Stimulated activated CD8-positive, alpha-beta memory T cell treated with anti-CD3 and anti-CD28 coated beads, Interleukin-4, amount 100 ng/mL, for 1 hour (primary cell): ENCODE measurements around the gene ABCA13.

Experiments used
- DNase-seq, 2 donors: peaks; one replicate each; pipeline ENCODE4 v3.0.0-alpha.2; 2020; ENCODE audit warnings: low read depth in 2 of 2, low spot score in 1 of 2

ABCA13 gene

DNA sequence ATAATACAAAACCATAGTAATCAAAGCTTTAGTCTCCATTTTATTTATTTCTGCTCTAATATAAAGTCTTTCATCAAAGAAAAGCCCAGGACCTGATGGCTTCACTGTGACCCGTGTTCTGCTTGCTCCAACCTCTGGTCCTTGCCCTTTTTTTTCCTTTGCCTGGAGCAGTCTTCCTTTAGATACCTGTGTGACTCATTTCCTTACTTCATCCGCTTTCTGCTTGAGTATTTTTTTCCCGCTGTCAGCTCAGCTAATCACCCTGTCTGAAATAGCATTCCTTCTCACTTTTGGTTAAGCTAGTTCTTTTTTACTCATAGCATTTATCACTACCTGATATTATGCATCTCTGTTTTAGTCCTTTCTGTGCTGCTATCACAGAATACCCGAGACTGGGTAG is 194.8 kb downstream of the ABCA13 start:
- DNase-seq, result no peak

DNA sequence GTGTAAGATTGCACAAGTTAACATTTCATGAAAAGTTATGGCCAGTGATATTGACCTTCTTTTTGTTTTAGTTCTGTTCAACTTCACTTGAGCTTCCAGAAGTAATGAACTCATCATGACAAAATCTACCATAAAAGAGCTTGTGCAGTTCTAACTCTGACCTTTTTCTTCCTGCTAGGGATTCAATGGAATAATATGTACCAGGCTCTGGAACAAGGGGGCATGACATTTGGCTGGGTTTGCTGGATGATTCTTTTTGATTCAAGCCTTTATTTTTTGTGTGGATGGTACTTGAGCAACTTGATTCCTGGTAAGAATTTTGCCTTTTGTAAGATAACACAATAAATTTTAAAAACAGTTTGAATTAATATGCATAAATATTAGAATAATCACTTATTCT is 205.0 kb downstream of the ABCA13 start:
- DNase-seq, result no peak

DNA sequence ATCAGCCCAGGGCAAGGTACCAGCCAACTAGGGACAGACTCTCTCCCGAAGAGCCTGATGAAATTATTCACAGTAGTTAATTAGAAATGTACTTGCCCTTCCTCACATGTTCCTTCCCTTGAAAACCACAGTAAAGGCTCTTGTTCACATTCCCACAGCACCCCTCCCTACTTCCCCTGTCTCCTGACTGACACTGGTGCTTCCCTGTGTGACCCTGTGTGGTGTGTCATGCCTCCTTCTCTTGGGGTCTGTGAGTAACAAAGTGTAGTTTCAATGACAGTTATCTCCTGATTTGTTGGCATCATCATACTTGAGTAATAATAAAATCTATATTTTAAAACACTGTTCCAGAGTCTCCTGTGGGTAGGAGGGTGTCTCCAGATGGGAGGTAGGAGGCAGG is 209.7 kb downstream of the ABCA13 start:
- no peak for DNase-seq

DNA sequence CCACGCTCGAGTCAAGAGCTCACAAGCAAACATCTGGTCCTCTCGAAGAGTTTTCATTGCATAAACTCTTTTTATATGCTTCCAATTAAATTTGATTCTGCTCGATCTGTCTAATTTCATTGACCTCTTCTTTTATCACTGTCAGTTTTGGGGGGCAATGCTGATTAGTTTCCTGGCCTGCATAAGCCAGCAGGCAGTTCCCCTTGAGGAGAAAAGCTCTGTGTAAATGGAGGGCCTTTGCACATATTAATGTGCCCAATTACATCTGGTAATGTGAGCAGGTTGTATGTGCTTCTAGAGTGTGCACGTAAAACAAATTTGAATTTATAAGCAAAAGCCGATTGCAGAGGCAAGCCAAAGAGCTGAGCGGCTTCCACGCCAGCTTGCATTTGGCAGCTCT is 210.3 kb downstream of the ABCA13 start:
- no peak for DNase-seq

DNA sequence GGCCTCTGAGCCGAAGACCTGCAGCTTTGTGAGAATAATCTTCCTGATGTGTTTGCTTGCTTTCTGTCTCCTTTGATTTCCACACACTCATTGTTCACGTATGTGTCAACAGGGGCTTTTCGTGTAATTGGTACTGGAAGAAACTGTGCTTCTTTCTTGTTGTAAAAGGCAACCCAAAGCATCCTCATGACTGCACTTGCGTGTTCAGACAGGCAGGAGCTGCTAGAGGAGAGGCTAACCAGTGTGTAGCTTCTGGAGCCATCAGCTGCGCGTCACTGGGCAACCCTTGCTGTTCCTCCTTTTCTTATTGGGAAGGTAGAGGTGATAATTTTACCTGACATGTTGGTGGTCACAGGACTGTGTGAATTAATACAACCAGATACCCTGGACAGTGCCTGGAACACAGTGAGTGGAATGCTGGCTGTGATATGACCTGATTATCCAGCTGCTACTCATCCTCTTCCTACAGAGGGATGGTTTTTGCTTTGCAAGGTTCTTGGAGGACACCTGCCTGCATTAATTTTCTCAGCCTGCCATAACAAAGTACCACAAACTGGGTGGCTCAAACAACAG is 213.0 kb downstream of the ABCA13 start:
- DNase-seq, result no peak

DNA sequence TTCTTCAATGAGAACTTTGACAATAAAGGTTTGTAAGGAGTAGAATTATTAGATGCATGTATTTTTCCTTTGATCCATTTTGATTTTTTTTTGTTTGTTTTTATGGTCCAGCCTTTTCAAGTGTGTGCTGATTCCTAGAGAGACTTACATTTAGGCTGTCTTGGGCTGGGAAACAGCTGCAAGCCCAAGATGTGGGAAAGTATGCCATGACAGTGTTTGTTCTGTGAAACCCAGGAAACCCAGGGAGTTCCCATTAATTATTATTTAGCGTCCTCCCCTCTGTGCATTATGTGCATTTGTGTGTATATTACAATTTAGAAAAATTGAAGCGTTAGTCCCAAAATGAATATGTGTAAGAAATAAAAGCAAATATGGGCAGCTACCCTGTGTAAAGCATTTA is 216.7 kb downstream of the ABCA13 start:
- DNase-seq, result no peak

DNA sequence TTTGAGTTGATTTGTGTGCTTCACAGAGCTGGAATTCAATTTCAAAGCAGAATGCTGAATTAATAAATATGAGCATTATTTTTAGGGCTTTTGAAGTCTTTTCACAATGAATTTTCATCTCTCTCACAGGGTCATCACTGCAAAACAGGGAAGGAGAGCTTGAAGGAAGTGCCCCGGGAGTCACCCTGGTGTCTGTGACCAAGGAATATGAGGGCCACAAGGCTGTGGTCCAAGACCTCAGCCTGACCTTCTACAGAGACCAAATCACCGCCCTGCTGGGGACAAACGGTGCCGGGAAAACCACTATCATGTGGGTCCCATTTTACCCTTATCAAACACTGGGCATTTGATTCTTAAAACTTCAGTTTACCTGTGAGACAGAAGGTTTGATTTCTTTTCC is 217.7 kb downstream of the ABCA13 start:
- no peak for DNase-seq

DNA sequence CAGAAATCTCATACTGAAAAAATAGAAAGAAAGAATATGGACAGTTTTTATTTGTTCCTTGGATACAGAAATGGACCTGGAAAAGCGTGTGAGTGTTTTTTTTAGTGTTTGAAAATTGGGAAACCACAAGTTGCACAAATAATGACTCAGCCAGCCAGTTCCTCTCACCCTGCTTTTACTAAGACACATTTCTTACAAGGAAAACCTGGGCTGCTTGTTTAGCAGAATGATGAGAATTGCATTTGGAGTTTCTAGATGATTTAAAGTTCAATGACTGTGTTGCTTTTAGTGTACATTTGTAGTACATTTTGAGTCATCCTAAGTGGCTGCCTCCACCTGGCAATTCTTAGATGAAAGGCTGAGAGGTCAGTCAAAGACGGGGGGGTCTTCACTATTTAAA is 218.7 kb downstream of the ABCA13 start:
- DNase-seq, result no peak

DNA sequence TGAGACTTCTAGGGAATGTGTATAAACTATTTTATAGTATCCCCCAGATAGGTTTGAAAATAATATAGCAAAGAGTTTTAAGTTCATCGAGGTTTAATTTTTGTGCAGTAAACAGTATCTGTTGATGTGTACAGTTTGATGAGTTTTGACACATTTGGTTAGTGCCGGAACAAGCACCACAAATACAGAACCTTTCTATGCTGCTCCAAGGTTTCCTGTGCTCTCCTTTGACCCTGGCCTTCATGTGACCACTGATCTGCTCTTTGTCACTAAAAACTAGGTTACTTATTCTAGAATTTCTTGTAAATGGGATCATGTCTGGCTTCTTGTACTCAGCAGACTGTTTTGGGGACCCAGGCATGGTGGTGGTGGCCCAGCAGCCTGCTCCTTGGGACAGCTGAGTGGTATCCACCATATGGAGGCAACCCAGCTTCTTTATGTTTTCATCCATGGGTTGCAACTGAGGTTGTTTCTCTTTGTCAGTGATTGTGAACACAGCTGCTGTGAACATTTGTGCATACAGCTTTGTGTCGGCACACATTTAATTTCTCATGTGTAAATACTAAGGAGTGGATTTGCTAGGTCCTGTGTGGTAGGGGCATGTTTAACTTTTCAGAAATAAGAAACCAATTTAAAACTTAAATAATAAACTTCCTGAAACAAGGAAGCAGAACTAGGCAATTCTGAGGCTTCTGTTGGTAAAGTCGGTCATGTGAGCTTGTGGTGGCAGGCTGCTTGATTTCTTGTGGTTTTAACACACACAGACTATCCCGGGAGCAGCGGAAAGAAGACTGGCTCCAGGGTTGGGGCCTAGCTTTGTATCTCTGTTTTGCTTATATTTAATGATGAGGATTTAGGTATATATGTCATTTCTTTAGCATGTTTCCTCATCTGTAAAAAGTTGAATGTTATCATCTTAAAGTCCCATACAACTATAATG is 219.4 kb downstream of the ABCA13 start:
- DNase-seq, result no peak

DNA sequence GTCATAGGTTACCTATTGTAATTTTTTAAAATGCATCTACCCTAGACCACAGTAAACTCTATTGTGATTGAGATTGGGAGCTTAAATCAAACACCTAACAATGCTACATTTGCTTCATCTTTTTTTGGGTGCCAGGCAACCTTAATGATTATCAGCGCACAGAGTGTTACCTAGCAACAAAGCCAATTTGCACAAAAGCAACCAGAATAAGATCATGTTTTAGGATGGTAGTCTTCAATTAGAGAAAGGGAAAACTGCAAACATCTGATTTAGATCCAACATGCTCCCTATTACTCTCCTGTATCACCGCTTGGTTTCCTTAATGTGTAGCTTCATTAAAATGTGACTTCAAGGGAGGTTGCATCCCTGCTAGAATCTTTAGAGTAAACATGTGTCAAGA is 226.9 kb downstream of the ABCA13 start:
- DNase-seq, result no peak

DNA sequence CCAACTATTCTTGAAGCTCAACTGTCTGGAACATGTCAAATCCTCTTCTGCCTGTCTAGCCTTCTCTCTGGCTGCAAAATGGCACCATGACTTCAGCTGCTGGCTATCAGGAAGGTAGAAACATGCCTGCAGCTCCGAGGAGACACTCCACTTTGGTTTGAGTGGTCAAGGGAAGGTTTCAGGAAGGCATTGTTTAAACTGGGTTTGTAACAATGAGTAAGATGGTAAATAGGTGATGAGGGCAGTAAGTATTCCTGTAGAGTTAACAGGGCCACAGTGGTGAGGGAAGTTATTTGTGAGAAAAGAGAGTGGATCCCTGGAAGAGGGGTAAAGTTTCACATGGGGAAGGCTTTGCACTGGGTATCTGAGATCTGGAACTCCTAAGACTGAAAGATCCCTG is 231.5 kb downstream of the ABCA13 start:
- no peak for DNase-seq

DNA sequence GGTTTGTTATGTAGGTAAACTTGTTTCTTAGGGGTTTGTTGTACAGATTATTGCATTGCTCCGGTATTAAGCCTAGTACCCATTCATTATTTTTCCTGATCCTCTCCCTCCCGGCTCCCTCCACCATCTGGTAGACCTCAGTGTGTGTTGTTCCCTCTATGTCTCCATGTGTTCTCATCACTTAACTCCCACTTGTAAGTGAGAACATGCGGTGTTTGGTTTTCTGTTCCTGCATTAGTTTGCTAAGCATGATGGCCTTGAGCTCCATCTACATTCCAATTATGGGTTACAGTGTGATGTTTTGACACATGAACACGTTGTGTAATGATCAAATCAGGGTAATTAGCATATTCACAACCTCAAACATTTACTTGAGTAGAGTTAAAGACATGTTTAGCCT is 237.5 kb downstream of the ABCA13 start:
- DNase-seq, result no peak

DNA sequence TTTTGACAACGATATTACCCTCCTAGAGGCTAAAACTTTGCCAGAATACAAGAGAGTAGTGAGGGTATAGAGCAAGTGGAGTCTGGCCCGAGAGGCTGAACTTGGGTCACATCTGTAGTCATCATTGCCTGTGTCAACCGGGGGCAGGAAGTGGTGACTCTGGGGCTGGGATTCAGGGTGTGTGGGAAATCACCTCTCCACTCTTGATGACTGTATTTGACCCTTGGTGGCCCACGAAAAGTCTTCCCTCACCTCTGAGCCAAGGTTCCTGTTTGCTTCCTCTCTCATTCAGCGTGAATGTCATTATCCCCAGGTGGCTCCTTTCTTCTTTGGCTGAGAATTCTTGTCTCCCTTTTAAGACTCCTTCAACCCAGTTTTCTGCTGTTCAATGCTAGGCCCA is 240.4 kb downstream of the ABCA13 start:
- DNase-seq, result no peak

DNA sequence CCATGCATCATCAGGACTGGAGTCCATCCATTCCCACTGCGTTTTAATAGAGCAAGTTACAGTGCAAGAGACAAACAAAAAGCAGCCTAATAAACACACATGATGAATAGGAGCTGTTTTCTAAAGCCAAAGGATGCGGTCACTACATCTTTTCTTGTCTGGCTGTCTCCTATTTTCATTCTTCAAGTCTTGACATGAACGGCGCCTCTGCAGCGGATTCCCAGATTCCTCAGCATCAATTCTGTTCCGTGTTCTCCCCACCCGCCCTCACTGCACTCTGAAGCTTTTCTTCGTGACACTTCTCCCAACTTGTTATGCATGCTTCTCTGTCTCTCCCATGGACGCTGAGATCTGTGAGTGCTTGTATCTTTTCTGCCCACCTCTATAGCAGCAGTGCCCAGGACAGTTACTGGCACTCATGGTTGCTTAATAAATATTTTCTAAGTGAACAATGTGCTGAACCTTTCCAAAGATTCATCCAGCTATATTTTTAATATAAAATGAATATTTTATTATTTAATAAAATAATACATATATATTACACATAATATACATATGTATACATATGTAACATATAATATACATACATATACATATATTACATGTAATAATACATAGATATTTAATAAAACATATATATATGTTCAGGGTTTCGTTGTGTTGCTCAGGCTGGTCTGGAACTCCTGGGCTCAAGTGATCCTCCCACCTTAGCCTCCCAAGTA is 242.9 kb downstream of the ABCA13 start:
- DNase-seq, result no peak

DNA sequence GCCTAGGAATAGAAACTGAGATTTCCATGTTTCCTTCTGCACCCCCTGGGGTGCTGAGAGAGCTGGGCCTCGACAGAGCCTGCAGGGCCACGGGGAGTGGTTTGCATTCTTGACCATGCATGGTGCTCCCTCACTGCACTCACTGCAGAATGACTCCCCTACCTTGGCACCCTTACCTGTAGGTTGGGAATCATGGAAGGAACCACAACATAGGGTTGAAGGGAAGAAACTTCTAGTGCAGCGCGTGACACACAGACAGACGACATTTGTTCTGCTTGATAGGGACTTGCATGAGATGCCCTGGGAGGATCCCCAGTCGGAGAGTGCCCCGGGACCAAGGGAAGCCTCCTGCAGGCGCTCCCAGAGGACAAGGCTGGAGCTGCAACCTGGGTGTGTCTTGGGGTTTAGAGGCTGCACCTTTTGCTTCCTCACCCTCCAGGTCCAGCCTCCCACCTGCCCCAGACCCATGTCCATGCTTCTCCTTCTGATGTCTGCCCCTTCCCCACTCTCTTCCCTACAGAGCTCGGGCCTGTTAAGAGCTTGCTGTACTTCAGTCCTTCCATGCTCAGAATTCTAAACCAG is 245.2 kb downstream of the ABCA13 start:
- no peak for DNase-seq

DNA sequence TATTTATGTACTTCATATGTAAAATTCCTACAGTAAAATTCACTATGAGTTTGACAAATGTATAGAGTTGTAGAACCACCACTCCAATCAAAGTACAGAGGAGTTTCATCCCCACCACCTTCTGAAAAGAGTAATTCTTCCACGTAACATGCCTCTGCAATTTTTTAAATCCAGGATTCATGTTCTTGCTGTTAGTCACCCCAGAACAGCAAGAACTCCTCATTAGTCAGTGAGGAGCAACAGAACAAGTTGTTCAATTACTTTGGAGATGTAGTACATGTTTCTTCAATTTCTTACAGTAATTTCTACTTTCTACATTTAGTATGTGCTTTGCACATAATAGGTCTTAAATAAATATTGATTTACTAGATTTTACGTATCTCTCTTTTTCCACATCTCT is 248.1 kb downstream of the ABCA13 start:
- no peak for DNase-seq

DNA sequence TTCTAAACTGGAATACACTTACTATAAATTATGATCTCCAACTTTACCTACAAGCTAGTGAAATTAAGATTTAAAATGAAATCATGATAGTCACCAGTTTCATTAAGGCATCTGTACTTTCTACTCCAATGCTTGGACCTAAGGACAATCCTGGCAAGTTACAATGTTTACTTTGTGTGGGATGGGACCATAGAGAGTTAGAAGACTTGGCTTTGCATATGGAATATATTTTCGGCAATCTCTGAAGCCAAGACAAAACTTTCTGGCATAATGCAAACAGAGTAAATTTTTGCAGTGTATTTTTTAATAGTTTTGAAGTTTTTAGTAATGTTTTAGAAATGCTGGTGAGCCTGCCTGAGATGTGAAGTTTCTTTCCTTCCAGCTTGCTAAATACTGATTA is 248.9 kb downstream of the ABCA13 start:
- DNase-seq, result no peak

DNA sequence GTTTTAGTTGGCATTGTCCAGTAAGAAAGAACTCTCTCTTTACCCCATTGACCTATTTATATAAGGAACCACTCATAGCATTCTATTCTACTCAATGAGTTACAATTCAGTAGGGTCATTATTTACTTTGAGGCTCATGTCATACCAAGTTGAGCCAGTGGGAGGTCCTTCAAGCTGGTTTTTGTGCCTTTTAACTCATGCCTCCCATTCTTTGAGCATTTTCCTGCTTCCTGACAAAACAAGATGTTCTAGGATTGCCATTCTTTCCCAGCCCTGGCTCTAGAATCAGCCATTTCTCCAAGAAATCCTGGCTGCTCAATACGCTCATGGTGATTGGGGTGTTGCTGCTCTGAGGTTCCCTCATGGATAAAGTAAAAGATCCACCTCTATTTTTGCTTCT is 250.1 kb downstream of the ABCA13 start:
- no peak for DNase-seq

DNA sequence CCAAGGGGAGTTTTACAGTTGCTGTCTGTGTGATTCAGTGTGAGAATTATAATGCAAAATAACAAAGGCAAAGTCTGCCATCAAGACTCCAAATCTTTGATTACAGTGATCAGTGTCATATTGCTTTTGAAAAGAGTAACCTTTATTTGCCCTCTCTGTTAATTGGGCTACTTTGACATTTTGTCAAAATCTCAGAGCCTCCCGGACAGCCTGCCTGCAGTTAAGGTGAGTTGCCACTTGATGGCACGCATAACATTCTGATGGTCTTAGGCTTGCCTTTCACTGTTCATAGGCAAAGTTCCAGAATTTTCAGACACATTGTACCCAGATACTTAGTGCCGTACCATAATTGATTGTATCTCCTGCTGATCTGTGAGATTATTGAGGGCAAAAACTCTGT is 253.5 kb downstream of the ABCA13 start:
- DNase-seq, result no peak

DNA sequence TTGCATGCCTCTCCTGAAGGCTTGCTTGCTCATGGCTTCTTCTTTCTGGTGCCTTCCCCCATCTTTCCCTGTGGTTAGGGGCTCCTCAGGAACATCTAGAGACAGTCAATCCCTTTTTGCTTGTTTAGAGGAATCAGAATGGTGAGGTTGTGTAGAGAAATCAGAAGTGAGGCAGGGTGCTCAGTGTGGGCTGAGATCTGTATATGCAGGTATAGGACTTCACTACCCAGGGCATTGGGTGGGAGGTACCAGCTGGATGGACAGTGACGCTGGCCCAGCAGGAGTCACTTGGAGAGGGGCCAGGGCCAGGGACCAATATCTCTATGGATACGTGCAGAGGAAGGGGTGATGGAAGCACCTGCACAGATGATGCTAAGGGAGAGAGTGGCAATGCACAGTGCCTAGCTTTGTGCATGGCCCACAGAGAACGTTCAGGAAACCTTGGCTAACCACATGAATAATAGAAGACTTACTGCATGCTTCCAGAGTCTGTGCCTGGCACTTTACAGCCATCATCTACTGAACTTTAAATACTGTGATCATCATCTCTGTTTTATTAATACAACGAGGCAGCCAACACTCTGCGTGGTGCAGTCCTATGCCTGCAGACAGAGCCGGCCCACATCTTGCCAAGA is 255.2 kb downstream of the ABCA13 start:
- DNase-seq, result no peak

DNA sequence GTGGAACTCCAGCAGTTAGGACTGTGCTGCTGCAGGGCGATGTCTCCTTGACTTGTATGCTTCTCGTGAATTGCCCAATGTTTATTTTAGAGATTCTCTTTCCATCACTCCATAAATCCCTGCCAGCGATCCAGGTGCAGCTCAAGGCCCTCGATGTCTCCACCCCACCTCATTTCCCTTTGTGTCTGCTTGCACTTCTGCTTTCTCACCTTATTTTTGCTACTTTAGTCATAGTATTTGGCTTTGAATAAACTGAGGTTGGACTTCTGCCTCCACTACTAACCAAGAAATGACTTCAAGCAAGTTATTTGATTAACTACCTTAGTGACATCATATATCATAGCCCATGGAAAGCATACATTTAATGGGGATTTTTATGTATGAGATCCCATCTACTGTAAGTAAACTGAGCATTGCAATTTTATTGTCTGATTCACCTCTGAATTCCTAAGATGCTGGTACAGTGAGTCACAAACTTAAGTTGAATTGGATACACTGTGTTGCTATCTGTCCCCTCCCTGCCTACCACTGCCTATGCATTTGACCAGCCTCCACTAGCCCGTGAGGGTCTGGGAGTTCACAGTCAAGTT is 255.8 kb downstream of the ABCA13 start:
- DNase-seq, result no peak
